Measurements from ENCODE around the gene RAC2.

DNA sequence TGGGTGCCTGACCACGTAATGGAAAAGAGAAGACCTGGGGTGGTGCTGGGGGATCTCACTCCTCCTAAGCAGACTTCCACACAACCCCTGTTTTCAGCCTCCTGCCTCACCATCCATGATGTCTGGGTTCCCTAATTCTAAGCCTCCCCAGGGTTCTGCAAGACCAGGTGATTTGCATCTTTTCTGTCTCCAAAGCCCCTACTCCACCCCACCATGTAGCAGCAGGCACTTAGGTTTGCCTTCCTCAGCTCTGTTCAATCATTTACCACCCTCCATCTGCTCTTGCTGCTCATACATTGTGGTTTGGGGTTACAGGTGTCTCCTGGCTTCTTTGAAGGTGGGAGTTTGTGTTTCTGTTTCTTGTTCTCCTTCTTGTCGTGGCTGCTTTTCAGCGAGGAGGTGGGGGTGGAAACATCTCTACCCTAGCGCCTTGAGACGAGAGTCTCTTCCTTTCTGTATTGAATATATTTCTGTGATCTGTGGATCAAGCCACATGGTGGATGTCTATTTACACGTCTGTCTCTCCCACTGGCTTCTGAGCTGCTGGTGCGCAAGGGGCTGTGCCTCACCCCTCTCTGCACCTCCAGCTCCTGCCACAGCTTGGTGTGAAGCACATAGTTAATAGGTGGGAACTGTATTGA lies 25.2 kb downstream of the RAC2 start:
- TF ChIP-seq, protein P1, sequence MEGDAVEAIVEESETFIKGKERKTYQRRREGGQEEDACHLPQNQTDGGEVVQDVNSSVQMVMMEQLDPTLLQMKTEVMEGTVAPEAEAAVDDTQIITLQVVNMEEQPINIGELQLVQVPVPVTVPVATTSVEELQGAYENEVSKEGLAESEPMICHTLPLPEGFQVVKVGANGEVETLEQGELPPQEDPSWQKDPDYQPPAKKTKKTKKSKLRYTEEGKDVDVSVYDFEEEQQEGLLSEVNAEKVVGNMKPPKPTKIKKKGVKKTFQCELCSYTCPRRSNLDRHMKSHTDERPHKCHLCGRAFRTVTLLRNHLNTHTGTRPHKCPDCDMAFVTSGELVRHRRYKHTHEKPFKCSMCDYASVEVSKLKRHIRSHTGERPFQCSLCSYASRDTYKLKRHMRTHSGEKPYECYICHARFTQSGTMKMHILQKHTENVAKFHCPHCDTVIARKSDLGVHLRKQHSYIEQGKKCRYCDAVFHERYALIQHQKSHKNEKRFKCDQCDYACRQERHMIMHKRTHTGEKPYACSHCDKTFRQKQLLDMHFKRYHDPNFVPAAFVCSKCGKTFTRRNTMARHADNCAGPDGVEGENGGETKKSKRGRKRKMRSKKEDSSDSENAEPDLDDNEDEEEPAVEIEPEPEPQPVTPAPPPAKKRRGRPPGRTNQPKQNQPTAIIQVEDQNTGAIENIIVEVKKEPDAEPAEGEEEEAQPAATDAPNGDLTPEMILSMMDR (IDR thresholded peaks at IDR 0.05), result no peak
- TF ChIP-seq POLR2A (IDR thresholded peaks at IDR 0.05), result no peak

All from Peyer's patch (tissue), 4 donors.